Epidermal melanocyte (primary cell): ENCODE data around the gene CBY2.
"Not testable (repeated sequence)": the region's sequence is repeated elsewhere in the genome, so short reads cannot be mapped to it uniquely, and the experiment has no call there.

Source experiments
- DNase-seq: peaks from one replicate; pipeline ENCODE4 v3.0.0; 2011; ENCODE audit warnings: low spot score; ENCODE audit not compliant: insufficient read length

Gene CBY2, protein sequence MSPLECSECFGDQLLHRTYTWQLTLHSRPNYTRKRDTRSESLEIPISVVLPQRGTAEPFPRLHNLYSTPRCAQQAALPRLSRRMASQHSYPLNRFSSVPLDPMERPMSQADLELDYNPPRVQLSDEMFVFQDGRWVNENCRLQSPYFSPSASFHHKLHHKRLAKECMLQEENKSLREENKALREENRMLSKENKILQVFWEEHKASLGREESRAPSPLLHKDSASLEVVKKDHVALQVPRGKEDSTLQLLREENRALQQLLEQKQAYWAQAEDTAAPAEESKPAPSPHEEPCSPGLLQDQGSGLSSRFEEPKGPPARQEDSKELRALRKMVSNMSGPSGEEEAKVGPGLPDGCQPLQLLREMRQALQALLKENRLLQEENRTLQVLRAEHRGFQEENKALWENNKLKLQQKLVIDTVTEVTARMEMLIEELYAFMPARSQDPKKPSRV

DNA sequence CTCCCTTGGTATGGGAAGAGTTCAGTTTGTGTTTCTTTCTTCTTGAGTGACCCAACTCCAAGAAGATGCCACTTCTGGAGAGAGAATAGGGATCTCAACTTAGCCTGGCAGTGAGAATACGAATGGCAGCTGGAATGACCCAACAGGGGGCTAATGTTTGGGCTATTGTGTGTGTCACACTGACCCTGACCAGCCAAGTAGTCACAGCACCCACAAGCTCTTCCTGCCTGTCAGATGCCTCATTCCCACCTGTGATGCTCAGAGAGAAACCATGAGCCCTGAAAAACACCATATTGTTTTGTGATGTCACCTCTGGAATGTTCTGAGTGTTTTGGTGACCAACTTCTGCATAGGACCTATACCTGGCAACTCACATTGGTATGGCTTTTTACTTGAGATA, at the start of gene CBY2:
Gene CBY2, plus strand, starts transcription at position 233 of the 400 bp plus-strand sequence. Its CDS starts 71 bp downstream, at position 304.
- no peak for DNase-seq

DNA sequence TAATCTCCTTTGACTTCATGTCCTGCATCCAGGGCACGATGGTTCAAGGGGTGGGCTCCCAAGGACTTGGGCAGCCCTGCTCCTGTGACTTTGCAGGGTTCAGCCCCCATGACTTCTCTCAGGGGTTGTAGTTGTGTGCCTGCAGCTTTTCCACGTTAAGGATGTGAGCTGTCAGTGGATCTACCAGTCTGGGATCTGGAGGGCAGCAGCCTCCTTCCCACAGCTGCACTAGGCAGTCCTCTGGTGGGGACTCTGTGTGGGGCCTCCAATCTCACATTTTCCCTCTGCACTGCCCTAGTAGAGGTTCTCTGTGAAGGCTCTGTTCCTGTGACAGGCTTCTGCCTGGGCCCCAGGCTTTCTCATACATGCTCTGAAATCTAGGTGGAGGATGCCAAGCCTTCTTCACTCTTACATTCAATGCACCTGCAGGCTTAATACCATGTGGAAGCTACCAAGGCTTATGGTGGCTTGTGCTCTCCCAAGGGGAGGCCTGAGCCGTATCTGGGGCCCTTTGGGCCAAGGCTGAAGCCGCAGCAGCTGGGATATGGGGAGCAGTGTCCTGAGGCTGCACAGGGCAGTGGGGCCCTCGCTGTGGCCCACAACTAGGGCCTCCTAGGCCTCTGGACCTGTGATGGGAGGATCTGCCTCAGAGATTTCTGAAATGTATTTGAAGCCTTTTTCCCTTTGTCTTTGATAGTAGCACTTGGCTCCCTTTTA, 47.3 kb upstream of the CBY2 start:
- no peak for DNase-seq

DNA sequence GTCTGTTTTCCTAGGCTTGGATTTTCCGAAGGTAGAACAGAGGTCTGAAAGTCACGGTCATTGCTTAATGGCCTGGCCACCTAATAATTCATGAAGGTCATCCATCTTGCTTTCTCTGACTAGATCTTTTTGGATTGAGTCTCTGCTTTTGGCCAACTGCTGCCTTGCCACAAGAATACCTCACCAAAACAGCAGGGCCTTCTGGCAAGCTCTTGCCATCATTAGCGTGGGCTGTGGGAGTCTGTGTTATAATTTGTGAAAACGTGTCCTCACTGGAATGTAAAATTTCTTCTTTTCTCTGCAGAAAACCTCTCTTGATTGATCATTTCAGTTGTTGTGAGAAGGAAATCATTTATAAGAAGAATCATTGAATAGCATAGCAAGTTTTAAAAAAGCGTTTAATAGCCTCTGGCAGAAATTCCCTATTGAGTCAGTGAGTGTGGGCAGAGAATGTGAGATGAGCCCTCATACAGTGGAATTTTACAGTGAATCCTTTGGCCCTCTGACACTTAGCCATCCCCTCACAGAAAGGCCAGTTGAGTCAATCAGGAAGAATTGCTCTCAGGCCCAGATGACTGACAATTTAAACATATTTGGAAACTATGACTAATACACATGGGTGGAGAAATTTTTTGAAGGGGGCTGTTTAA, 43.4 kb upstream of the CBY2 start:
- DNase-seq: peak; percentile 50

DNA sequence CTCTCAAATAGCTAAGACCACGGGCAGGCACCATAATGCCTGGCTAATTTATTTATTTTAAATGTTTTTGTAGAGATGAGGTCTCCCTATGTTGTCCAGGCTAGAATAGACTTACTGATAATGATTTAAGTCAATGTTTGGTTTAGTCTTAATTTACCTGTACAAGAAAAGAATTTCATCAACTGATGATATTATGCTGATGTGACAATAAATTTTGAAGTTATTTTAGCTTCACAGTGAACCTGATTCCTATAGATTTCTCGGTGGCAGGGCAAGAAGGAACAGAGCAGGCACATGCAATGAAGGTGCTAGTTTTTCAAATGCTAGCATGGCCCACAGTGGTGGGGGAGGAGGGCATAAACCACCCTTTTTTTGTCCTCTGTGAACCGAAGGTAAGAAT, 42.6 kb upstream of the CBY2 start:
- no peak for DNase-seq

DNA sequence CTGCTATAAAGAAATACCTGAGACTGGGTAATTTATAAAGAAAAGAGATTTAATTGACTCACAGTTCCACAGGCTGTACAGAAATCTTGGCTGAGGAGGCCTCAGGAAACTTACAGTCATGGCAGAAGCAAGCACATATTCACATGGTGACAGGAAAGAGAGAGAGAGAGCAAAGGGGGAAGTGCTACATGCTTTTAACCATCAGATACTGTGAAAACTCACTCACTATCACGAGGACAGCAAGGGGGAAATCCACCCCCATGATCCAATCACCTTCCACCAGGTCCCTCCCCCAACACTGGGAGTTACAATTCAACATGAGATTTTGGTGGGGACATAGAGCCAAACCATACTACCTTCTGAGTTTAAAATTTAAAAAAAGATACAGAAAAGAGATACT, 41.7 kb upstream of the CBY2 start:
- DNase-seq: not testable (repeated sequence)

DNA sequence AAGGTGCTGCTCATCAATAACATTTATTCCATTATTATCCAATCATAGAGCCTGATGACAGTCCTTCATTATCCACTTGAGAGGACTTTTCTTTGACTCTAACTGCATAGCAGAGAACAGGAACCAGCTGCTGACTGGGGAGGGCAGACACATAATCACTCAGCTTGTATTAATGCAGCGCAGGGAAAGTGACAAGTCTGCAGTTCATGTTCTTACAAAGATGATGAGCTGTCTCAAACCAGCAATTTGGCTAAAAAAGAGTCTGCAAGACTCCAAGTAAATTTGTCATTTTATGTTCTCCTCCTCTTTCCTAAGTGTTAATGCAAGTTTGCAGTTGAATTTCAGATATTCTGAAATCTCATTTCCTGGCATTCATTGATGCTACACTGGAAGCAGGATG, 40.0 kb upstream of the CBY2 start:
- no peak for DNase-seq

DNA sequence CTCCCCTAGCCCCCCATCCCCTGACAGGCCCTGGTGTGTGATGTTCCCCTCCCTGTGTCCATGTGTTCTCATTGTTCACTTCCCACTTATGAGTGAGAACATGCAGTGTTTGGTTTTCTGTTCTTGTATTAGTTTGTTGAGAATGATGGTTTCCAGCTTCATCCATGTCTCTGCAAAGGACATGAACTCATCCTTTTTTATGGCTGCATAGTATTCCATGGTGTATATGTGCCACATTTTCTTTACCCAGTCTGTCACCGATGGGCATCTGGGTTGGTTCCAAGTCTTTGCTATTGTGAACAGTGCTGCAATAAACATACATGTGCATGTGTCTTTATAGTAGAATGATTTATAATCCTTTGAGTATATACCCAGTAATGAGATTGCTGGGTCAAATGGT, 39.2 kb upstream of the CBY2 start:
- DNase-seq: not testable (repeated sequence)

DNA sequence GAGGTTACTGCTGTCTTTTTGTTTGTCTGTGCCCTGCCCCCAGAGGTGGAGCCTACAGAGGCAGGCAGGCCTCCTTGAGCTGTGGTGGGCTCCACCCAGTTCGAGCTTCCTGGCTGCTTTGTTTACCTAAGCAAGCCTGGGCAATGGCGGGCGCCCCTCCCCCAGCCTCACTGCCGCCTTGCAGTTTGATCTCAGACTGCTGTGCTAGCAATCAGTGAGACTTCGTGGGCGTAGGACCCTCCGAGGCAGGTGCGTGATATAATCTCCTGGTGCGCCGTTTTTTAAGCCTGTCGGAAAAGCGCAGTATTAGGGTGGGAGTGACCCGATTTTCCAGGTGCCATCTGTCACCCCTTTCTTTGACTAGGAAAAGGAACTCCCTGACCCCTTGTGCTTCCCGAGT, 32.5 kb upstream of the CBY2 start:
- not testable (repeated sequence) for DNase-seq

DNA sequence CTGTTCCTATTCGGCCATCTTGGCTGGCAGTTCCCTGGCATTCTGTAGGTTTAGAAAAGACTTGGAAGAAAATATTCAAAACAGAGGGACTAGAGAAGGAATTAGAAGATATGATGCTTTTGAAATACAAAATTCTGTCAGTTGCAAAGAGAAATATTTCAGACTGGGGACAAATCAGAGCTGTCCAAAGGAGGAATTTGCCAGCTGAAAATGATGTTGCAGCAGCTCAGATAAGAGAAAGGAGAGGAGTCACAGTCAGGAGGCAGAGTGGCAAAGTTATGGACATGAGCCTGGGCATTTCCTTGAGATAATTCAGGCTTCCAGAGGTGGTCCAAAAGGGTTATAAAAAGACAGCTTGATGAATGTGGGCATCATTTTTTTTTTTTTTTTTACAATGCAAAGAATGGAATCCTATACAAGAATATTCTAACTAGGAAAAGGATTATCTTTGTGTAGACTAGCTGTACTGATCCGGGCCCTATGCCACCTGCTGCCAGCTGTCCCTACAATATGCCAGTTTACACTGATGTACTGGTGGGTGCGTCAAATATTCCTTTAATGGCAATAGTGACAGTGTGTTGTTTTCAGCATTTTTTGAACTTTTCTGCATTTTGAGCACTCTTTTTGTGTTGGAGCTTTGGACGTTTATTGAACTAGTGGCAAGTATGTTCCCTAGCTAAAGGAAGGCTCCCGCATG, 31.8 kb upstream of the CBY2 start:
- no peak for DNase-seq

DNA sequence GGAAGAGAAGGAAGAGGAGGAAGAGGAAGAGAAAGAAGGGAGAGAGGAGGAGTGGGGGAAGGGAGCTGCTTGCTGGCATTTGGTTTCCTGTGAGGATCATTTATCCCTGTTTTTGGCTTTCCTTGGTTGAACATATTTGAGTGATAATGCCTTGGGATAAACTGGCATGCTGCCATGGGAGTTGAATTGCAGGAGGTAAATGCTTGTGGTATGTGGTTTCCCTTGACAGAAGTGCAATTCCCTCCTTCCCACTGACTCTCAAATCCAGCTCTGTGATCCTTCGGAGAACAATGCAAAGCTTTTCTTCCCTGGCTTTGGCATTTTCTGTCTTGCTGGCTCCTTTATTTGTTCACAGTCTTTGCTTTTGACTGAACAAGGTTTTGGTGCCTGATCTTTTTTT, 27.2 kb upstream of the CBY2 start:
- DNase-seq: peak; percentile 57

DNA sequence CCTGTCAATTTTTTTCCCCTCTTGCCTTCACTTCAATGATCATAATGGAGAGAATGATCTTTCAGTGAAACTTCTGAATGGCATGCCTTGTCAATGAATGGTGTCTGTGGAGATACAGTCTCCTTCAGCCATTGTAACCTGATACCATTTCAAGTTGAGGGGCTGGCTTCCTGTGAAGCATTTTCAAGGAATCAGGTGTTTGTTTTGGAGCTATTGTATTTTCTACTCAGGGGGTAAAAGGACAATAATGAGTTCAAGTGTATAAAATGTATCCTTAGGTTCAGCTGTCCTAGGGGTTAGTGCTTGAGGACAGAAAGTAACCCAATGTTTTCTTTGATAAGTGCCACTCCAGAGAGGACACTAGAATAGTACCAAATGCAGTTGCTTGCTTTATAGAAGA, 23.8 kb upstream of the CBY2 start:
- DNase-seq: no peak

DNA sequence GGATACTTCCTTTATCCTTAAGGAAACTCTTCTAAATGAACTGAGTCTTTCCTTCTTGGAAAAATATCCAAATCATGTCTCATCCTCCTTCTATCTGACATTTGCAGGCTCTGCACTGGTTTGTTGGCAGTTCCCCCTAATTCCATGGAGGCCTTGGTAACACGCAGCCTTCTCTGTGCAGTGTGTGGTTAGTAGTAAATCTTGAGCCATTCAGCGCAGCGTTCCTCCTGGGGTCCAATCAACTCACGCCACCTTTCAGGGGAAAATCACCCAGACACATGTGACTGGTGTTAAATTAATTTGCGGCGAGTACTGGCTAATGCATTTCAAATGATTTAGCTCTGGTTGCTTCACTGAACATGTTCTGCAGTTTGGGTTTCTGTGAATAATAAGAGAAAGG, 21.0 kb upstream of the CBY2 start:
- no peak for DNase-seq

DNA sequence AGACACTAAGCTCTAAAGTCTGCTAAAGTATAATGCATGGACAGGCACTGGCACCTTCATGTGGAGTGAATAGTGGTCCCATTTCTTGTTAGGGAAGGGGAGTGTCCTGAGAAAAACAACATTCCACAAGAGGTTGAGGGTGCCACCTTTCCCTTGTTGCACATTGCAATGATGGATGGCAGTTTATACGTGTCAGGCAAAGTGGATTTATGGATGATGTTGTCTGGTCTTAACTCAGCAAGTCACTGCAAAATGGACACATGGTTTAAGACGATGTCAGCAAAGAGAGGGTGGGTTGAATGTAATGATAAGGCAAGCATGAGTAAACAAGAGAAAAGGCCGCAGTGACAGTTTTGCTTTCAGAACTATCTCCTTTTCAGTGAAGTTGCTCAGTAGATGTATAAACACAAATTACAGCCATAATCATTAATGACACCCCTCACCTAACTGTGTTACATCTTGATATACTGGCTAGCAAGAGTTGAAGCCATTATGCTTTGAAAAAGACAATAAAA, 19.6 kb upstream of the CBY2 start:
- DNase-seq: no peak

DNA sequence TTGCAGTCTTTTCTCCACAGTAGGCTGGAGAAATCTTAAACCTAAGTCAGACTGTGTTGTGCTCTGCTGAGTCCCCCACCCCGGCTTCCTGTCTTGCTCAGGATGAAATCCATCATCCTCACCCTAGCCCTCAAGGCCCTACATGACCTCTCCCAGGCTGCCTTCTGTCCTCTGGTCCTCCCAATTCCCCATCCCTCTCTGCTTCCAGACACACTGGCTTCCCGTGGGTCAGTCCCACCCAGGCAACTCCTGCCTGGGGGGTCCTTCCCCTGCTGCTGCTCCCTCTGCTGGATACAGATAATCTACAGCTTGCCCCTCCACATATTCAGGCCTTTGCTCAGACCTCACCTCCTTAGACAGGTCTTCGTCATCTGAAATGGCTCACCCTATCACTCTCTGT, 18.4 kb upstream of the CBY2 start:
- DNase-seq: no peak

DNA sequence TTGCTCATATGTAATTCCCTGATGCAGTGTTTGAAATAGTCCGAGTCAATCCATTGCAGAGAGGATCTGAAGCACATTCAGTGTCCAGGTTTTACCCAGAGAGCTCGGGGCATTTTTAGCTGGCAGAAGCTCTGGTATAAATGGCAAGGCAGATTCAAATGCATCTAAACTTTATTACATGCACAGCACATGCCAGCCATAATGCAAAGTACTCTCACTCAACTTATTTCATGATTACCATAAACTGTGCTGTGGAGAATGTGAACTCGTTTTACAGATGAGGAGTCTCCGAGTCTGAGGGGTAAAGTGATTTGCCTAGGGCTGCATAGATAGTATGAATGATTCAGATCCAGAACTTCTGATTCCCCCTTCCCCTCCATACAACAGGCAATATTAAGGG, 13.5 kb upstream of the CBY2 start:
- no peak for DNase-seq

DNA sequence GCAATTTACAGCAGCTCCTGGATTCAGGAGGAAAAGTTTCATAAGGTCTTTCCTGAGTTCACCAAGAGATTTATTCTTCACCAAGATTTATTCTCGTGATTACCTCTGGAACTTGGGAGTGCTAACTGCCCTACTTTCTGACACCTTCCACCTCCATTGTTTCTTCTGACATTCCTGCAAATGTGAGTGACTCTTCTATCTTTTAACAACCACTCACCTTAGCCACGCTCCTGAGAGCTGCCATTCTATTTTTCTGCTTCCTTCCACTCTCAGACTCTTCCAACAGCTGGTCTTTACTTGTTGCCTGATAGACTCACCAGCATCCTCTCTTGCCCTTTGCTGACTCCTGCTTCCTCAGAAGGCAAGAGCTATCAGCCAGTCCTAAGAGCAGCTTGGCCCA, 11.5 kb upstream of the CBY2 start:
- DNase-seq: no peak

DNA sequence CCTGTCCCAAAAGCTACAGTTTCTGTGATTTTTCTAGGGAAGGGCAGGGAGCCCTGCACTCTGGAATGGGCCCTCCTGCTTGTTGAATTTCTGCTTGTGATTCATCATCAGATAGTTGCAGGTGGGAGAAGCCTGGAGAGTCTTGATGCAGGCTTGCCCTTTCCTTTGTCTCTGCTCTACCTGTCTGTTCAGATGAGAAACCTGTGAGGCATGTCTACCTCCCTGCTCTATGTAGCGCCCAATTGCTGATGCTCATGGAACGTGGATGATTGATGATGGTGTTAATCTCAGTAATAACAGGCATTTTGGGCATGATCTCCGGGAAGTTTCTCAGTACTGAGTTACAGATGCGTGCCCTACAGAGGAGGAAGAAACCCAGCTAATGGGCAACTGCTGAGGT, 10.9 kb upstream of the CBY2 start:
- DNase-seq: no peak

DNA sequence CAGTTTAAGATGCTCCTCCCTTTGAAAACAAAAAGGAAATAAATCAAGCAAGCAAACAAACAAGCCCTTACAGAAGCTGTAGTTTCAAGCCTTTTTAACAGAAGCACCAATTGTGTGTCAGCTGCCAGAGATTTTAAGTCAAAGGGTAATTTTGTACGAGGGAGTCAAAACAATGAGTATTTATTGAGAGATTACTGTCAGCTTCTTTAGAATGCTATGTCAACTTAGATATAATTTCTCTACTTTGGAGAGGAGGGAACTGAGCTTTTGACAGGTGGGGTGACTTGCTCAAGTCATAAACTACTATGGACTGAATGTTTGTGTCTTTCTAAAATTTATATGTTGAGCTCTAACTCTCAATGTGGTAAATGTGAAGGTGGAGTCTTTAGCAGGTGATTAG, 10.5 kb upstream of the CBY2 start:
- DNase-seq: no peak

DNA sequence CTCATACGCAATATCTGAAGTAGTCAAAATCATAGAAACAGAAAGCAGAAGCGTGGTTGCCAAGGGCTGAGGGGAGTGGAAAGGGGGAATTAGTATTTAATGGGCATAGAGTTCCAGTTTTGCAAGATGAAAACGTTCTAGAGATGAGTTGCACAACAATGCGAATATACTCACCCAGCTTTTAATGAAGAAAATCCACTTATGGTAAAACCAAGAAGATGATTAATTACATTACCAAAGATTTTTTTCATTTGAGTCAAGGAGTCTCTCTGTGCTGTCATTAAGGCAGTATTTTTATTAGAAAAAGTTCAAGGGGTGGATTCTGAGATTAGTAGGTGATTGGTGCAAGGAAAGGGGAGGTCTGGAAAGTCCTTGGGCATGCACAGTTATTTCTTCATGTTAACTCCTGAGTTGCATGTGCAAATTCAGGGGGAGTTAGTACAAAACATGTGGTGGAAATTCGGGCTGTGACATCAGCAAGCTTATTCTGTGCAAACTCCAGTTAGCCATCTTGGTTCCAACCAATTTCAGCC, 6.9 kb upstream of the CBY2 start:
- DNase-seq: no peak

DNA sequence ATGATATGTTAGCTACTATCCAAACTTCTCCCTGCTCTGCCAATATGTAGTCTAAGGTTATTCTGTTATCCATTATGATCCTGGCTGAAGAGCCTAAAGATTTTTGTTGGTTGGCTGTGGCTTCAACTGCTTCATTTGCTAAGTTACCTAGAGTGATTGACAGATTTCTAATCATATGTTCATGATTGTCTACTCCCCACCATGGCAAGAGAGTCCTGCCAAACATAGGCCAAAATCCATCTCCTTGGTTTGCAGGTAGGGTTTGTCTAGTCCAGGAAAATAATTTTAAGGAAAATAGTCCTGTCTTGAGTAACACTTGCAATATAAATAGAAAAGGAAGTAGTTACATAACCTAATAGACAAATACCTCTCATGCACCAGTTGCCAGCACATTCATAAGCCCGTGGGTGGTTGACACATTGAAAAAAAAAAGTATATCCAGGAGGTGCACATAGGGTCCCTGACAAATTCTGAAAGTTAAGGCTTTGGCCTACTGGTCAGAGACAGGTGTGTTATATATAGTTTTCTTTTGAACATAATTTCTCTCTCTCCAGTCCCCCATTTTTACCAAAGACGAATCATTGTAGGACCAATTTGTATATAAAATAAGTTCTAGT, 5.4 kb upstream of the CBY2 start:
- DNase-seq: no peak
